WERI-Rb-1 (cell line): ENCODE results near the gene ADGRL3.

Experiments
- DNase-seq: peaks from one replicate; pipeline ENCODE4 v3.0.0-alpha.2; 2020
- H3K27ac ChIP-seq: fragments of 250-450 bp; sonication (Bioruptor Pico); 2 replicates; pipeline ENCODE4 v1.5.1; 2020; ENCODE audit warnings: mild to moderate bottlenecking, moderate library complexity
- H3K27me3 ChIP-seq: fragments of 250-450 bp; sonication (Bioruptor Pico); 2 replicates; pipeline ENCODE4 v1.5.1; 2021; ENCODE audit warnings: mild to moderate bottlenecking, low read depth, moderate library complexity; ENCODE audit not compliant: insufficient read depth, severe bottlenecking
- H3K36me3 ChIP-seq: fragments of 250-450 bp; sonication (Bioruptor Pico); 2 replicates; pipeline ENCODE4 v1.5.1; 2020; ENCODE audit warnings: mild to moderate bottlenecking, moderate library complexity
- H3K4me3 ChIP-seq: 2 replicates; pipeline ENCODE4 v1.5.1; 2011; ENCODE audit warnings: low read depth, mild to moderate bottlenecking, control low read depth, low read length
- H3K9me3 ChIP-seq: fragments of 250-450 bp; sonication (Bioruptor Pico); 2 replicates; pipeline ENCODE4 v1.5.1; 2021; ENCODE audit warnings: mild to moderate bottlenecking, moderate library complexity; ENCODE audit not compliant: severe bottlenecking
- TF ChIP-seq, protein P1 (sequence below): IDR thresholded peaks from 2 replicates; pipeline ENCODE4 v1.5.1; 2011; ENCODE audit warnings: low read depth, mild to moderate bottlenecking, control low read depth, inconsistent platforms, low read length

Gene ADGRL3

DNA sequence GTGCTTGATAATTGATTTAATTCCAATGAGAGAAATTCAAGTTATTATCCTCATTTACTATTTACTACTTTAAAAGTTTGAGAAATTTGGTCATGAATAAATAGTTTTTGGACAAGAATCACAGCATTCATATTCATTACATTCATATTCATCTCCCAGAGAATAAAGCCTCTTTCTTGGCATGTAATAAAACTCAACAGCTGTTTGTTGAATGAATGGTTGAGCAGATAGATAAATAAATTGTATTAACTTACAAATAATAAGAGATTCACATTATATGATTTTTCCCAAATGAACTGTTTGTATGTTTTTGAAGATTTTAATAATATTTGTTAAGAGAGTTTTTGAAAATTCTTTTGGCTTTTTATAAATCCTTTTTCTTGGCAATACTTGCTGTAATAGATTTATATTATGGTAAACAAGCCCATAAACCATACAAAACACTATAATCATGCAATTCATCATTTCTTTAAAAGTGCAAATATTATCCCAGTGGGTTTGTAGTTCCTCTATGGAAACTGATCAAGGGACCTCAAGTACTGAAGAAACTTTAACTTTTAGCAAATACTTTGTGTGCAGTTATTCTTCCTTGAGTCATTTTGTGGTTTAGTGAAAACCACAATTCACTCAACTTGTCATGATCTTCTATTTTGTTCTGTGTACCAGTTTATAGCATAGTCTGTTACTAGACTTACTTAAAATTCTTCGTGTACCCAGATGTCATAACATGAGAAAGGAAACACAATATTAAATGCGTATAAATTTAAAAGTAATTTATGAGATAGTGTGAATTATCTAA lies 371.8 kb downstream of the ADGRL3 start:
- no peak for DNase-seq
- H3K27ac ChIP-seq = no peak overlapping the region
- no peaks in the 10 kb centered on the region for H3K36me3 ChIP-seq
- H3K9me3 ChIP-seq = no peaks in the 10 kb centered on the region
- no peak overlapping the region for H3K4me3 ChIP-seq
- TF ChIP-seq, protein P1, sequence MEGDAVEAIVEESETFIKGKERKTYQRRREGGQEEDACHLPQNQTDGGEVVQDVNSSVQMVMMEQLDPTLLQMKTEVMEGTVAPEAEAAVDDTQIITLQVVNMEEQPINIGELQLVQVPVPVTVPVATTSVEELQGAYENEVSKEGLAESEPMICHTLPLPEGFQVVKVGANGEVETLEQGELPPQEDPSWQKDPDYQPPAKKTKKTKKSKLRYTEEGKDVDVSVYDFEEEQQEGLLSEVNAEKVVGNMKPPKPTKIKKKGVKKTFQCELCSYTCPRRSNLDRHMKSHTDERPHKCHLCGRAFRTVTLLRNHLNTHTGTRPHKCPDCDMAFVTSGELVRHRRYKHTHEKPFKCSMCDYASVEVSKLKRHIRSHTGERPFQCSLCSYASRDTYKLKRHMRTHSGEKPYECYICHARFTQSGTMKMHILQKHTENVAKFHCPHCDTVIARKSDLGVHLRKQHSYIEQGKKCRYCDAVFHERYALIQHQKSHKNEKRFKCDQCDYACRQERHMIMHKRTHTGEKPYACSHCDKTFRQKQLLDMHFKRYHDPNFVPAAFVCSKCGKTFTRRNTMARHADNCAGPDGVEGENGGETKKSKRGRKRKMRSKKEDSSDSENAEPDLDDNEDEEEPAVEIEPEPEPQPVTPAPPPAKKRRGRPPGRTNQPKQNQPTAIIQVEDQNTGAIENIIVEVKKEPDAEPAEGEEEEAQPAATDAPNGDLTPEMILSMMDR = no peak
- no peaks in the 10 kb centered on the region for H3K27me3 ChIP-seq

DNA sequence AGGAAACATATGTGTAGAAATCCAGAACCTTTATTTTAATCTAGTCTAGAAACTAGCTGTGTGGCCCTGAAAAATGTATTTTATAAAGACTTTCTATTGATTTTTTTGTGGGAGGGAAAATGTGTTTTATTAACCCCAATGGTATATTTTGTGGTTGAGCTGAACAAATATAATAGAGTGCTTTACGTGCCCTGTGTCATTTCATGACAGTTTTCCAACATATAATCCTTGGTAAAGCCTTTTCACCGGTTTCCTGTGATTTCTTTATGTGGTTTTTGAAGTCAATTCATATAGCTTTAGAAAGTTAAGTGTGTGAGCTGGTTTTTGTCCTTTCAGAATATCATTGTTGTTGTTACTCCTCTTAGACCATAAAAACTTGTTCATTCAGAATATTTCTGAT lies 375.7 kb downstream of the ADGRL3 start:
- Histone ChIP-seq H3K4me3 (no peak overlapping the region), H3K27me3 (no peaks in the 10 kb centered on the region), H3K9me3 (no peaks in the 10 kb centered on the region), H3K36me3 (no peaks in the 10 kb centered on the region), H3K27ac (no peak overlapping the region)
- TF ChIP-seq, protein P1 = no peak
- DNase-seq = no peak

DNA sequence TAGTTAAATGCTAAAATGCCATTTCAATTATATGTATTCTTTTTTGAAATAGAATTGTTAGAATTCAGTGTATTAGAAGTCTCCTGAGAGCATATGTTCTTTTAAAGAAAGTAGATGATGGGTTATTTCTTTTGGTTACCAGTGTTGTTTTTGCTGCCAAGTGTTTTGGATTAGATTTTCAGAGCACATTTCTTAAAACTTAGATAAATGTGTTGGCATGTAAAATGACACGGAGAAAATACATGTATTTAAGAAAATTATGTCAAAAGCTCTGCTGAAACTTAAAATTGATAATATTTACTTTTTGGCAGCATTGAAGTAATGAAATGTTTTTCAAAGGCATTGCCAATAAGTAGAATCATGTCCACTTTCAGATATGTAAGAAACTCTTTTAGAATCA lies 379.7 kb downstream of the ADGRL3 start:
- H3K9me3 ChIP-seq = no peaks in the 10 kb centered on the region
- no peak overlapping the region for H3K27ac ChIP-seq
- no peak overlapping the region for H3K4me3 ChIP-seq
- no peaks in the 10 kb centered on the region for H3K36me3 ChIP-seq
- no peaks in the 10 kb centered on the region for H3K27me3 ChIP-seq
- TF ChIP-seq, protein P1 = no peak
- no peak for DNase-seq

DNA sequence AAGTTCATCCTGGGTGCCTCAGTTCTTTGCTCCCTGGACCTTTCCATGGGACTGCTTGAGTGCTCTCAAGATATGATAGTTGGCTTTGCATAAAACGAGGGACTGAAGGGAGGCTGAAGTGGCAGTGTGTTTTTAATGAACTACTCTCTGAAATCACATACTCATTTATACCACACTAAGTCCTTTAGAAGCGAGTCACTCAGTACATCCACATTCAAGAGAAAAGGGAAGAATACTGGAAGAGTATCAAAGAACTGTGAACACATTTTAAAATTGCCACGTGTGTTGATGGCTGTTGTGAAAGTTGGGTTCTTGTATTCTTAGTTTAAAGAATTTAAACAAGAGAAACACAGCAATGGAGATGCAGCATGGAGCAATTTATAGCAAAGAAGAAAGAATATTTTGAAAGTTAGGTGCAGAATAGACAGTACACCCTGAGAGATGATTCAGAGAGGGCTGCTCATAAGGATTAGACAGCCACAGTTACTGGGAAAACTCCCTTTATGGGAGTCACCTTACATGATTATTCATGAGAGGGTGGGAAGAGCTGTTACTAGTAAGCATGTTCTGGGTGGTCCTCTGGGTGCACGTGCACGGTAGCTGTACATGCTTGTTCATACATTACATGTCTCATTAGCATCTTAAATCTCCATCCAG lies 380.7 kb downstream of the ADGRL3 start:
- Histone ChIP-seq H3K27ac (no peak overlapping the region), H3K4me3 (no peak overlapping the region), H3K9me3 (no peaks in the 10 kb centered on the region), H3K27me3 (no peaks in the 10 kb centered on the region), H3K36me3 (no peaks in the 10 kb centered on the region)
- DNase-seq = no peak
- TF ChIP-seq, protein P1 = no peak

DNA sequence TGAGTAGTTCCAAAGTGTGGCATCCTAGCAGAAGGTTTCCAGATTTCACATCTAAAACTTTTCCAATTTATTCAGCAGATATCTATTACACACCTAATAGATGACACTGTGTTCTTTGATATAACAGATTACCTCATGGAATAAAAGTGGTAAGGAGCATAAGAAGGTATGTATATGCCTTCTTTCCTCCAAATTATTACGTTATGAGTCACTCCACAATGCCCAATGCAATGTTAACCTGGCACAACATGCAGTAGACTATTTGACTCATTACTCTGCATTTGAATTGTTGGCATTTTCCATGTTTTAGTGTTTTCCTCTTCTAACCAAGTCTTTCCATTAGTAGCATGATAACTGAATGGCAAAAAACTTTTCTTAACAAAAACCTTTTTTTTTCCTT lies 383.6 kb downstream of the ADGRL3 start:
- Histone ChIP-seq H3K27ac (no peak overlapping the region), H3K9me3 (no peaks in the 10 kb centered on the region), H3K27me3 (no peaks in the 10 kb centered on the region), H3K36me3 (no peaks in the 10 kb centered on the region), H3K4me3 (no peak overlapping the region)
- no peak for DNase-seq
- TF ChIP-seq, protein P1 = no peak
